Large intestine (tissue), 3 donors: ENCODE measurements around the gene RNF5. TPM values are rescaled to one million over a fixed set of nuclear protein-coding genes. Genes with fewer than 3 reads are reported as not detected.
A peak's percentile ranks its signal among the peaks of the same experiment; 100 is the strongest.
"Not testable (repeated sequence)": the region's sequence is repeated elsewhere in the genome, so short reads cannot be mapped to it uniquely, and the experiment has no call there.

Source experiments
- DNase-seq, 2 donors: peaks; one replicate each; pipeline versions ENCODE4 v3.0.0 to v3.0.0-alpha.2; 2013
- H3K27ac ChIP-seq: one replicate; pipeline ENCODE4 v1.5.1; 2013; ENCODE audit warnings: low read length
- H3K27me3 ChIP-seq: 2 replicates; pipeline ENCODE4 v1.6.1; 2013; ENCODE audit warnings: low read length; ENCODE audit not compliant: control insufficient read depth, insufficient read depth
- H3K36me3 ChIP-seq: 2 replicates; pipeline ENCODE4 v1.6.1; 2013; ENCODE audit warnings: low read length; ENCODE audit not compliant: control insufficient read depth, insufficient read depth
- H3K4me1 ChIP-seq: one replicate; pipeline ENCODE4 v1.6.1; 2013; ENCODE audit warnings: low read length; ENCODE audit not compliant: control insufficient read depth, insufficient read depth
- H3K4me3 ChIP-seq: one replicate; pipeline ENCODE4 v1.5.1; 2013; ENCODE audit warnings: low read length
- H3K9me3 ChIP-seq: one replicate; pipeline ENCODE4 v1.6.1; 2013; ENCODE audit warnings: mild to moderate bottlenecking, low read depth, low read length, moderate library complexity; ENCODE audit not compliant: control insufficient read depth
- WGBS: methylation state at CpG from one replicate; pipeline ENCODE4 v1.1.5; 2013; ENCODE audit warnings: low lambda C conversion rate; ENCODE audit not compliant: insufficient coverage; 5-methylcytosine and 5-hydroxymethylcytosine counted together
- polyA plus RNA-seq: library from polyadenylated mRNA; unstranded; fragments of 120-200 nt; gene quantifications from one replicate; pipeline ENCODE4 v1.2.1, GENCODE V29; 2013

RNF5 gene
- polyA plus RNA-seq, 1 donor: 85.7 TPM

DNA sequence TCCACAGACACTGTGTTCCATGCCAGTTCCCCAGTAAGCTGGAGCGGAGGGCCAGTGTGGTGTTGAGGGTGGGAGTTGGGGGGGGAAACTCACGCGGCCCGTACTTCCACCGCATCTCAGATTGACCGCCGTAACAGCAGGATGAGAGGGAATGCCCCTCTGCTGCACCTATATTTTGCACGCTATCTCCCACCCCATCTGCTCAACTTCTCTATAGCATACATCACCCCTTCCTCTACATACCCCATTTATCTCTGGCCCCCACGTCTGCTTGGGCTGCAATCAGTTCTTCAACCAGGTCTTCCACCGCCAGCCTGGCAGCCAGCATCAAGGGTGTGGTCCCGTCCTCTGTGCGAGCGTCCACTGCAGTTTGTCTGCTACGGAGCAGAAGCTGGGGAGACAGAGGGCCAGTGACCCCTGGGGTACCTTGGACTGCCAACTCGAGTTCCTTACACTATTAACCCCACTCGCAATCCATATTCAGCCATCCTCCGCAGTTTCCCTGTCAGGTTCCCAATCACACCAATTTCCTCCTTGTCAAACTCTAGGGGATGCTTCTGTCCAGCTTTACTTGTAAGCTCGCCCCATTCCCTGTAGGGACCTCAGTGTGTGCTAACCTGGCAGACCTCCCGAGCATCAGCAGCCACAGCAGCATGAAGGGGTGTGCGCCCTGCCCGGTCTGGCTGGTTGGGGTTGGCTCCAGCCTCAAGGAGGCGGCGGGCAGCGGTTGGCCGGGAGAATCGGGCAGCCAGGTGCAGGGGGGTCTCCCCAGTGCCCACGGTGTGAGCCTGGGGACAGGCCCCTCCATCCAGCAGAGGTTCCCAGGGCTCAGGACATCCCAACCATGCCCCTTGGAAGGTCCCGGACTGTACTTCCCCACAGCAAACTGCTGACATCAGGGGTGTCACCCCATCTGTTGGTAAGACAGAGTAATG is 18.7 kb downstream of the RNF5 start:
- H3K4me3 ChIP-seq: peak overlapping the region; percentile 99
- H3K36me3 ChIP-seq: no peaks in the 10 kb centered on the region
- peak in 1 of 2 donors; percentile 61 for DNase-seq
- H3K27me3 ChIP-seq: no peaks in the 10 kb centered on the region
- peaks cover 25% of the 10 kb centered on the region for H3K4me1 ChIP-seq
- no peaks in the 10 kb centered on the region for H3K9me3 ChIP-seq
- WGBS: no CpG with 5 or more reads among the region's 28 CpGs
- peak overlapping the region; percentile 100 for H3K27ac ChIP-seq

DNA sequence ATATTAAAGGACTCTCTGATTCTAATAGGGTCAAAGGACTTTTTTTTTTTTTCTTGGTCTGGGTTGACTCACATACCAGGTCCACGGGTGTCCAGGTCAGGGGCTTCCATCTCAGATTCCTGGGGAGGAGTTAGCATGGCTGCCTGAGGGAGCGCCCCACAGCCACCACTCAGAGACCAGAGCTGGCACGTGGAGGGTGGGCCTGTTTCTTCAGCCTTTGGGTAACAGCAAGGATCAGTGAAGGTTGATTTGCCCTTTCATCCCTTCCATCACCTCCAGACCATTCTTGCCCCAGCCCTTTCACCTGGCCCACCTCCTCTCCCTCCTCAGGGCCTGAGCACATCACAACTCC is 20.1 kb downstream of the RNF5 start:
- H3K9me3 ChIP-seq: no peaks in the 10 kb centered on the region
- no peak overlapping the region for H3K27ac ChIP-seq
- H3K27me3 ChIP-seq: no peaks in the 10 kb centered on the region
- no peak for DNase-seq
- no peak overlapping the region for H3K4me3 ChIP-seq
- no peaks in the 10 kb centered on the region for H3K36me3 ChIP-seq
- WGBS: no CpG with 5 or more reads among the region's 3 CpGs
- H3K4me1 ChIP-seq: peaks cover 15% of the 10 kb centered on the region

DNA sequence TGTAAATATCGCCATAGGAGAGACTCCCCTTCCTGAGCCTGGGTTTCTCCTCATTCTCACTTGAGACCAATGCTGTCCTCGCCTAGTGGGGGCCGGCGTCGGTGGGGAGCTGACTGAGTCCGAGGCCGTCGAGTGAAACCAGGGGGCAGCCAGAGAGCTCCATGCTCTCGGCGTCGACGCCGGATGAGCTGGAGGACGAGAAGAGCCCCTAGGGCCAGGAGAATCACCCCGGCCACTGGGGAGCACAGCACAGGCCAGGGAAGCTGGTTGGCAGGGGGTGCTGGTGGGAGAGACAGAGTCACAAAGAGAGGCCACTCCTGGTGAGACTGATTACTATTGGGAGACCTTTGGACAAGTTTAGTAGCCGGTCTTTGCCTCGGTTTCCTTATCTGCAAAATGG is 20.7 kb downstream of the RNF5 start:
- Histone ChIP-seq H3K4me1 (peaks cover 12% of the 10 kb centered on the region), H3K9me3 (no peaks in the 10 kb centered on the region), H3K27me3 (peaks cover 3% of the 10 kb centered on the region), H3K4me3 (no peak overlapping the region), H3K36me3 (no peaks in the 10 kb centered on the region), H3K27ac (no peak overlapping the region)
- no CpG with 5 or more reads among the region's 17 CpGs for WGBS
- DNase-seq: no peak

DNA sequence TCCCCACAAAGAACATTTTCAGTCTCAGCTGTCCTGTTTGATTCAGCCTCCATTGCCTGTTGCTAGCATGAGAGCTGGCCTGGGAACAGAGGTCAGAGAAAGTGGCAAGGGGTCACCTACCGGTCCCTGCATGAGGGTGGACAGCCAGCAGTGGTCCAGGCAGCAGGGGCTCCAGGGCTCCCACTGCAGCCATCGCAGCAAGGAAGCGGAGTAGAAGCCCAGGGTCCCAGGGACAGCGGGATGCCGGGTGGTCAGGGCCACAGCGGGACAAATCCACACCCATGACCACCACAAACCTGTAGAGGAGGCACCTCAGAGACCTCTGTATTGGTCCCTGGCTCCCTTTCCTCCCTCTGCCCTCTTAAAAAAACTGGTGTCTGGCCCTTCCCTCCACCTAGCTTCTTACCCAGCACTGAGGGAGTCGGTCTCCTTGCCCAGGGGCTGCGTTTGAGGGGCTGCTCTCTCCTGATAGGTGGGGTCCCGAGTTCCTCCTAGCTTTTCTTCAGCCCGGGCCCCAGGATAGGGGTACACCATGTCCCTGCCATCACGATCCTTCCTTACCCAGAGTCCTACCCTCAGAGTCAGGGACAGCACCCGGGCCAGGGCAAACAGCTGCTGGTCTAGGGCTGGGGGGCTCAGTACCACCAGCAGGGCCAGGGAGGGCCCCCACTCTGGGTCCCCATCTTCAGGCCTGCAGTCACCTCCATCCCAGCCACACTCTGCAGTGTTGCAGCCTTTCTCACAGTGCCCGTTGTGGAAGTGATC is 22.7 kb downstream of the RNF5 start:
- H3K4me3 ChIP-seq: no peak overlapping the region
- no peak for DNase-seq
- no CpG with 5 or more reads among the region's 13 CpGs for WGBS
- no peaks in the 10 kb centered on the region for H3K9me3 ChIP-seq
- no peak overlapping the region for H3K27ac ChIP-seq
- peaks cover 7% of the 10 kb centered on the region for H3K27me3 ChIP-seq
- H3K36me3 ChIP-seq: no peaks in the 10 kb centered on the region
- H3K4me1 ChIP-seq: peaks cover 5% of the 10 kb centered on the region

DNA sequence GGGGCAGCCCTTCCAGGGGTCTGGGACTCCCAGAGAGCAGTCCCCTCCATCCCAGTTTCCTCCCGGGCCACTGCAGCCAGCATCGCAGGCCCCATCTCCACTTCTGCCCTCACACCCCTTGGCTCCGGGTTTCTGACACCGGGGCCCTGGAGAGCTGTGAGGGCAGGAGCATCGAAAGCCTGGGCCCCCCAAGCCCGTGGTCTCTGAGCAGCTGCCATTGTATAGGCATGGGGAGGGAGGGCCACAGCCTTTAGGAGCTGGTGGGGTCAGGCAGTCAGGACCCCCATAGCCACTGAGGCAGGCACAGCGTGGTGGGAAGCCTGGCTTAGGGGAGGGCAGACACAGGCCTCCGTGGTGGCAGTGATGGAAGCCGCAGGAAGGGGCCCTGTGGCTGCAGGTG is 24.0 kb downstream of the RNF5 start:
- no peaks in the 10 kb centered on the region for H3K36me3 ChIP-seq
- no peaks in the 10 kb centered on the region for H3K9me3 ChIP-seq
- no peak for DNase-seq
- H3K27me3 ChIP-seq: peaks cover 7% of the 10 kb centered on the region
- no CpG with 5 or more reads among the region's 9 CpGs for WGBS
- H3K4me3 ChIP-seq: no peak overlapping the region
- H3K4me1 ChIP-seq: no peaks in the 10 kb centered on the region
- no peak overlapping the region for H3K27ac ChIP-seq

DNA sequence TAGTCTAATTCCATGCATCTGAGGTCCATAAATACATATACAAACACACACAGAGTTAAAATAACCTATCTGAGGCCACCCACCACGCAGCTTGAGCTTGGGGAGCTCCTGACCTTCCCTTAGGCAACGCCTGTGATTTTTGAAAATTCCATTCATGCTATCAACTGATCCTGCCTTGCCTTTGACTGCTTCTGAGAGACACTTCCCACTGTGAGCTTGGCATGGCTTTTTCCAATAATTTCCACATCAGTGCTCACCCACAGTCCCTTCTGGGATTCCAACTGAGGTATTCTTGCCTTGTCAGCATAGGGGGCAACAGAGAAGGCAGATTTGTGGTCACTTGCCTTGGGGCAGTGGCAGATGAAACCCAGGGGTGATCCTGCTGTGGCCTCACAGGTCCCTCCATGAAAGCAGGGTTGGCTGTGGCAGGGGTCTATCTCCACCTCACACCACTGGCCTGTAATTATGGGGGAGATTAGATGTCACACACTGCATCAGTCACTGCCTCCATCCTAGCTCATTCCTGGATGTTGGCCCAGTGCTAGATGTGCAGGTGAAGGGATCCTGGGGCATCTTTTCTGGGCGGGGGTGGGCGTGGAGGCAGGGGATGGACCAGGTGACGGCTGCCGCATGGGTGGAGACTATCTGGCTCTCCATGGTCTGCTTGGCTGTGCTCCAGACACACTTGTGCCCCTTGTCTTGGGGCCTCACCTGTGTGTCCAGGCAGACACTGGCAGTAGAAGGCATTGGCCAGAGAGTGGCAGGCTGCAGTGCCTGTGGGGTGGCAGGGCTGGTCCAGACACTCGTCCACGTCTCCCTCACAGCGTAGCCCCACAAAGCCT is 25.4 kb downstream of the RNF5 start:
- WGBS: no CpG with 5 or more reads among the region's 9 CpGs
- no peaks in the 10 kb centered on the region for H3K9me3 ChIP-seq
- H3K4me1 ChIP-seq: no peaks in the 10 kb centered on the region
- no peak overlapping the region for H3K27ac ChIP-seq
- H3K36me3 ChIP-seq: no peaks in the 10 kb centered on the region
- DNase-seq: no peak
- no peak overlapping the region for H3K4me3 ChIP-seq
- H3K27me3 ChIP-seq: peaks cover 7% of the 10 kb centered on the region

DNA sequence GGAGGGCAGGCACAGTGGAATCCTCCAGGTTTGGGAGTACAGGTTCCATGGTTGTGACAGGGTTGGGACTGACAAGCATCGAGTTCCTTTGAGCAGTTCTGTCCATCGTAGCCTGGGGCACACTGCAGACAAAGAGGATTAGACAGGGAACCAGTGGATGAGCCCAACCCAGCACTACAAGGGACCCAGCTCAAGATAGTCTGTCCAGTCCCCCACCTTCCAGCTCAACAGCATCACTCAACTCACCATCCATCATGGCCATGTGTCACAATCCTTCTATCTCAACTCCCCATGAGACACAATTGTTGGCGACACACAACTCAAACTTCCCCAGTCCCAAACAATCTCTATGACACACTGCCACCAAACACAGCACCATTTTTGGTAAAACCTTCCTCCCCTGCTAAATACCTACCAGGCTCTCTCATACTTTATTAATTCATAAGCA is 26.1 kb downstream of the RNF5 start:
- DNase-seq: no peak
- no peak overlapping the region for H3K4me3 ChIP-seq
- no peak overlapping the region for H3K27ac ChIP-seq
- H3K4me1 ChIP-seq: no peaks in the 10 kb centered on the region
- no peaks in the 10 kb centered on the region for H3K36me3 ChIP-seq
- H3K9me3 ChIP-seq: no peaks in the 10 kb centered on the region
- H3K27me3 ChIP-seq: peaks cover 7% of the 10 kb centered on the region
- 100% methylated on average over 1 of the region's 3 CpGs for WGBS

DNA sequence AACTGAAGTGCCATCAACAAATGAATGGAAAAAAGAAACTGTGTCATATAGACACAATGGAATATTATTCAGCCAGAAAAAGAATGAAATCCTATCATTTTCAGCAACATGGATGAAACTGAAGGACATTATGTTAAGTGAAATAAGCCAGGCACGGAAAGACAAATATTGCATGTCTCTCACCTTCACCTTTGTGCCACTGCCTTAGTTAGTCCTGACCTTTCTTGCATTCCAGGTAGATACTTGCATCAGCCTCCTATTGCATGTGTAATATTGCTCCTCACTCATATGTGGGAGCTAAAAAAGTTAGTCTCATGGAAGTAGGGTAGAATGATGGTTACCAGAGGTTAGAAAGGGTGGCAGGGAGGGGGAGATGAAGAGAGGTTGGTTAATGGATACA is 30.8 kb downstream of the RNF5 start:
- no peak for DNase-seq
- Histone ChIP-seq H3K36me3 (no peaks in the 10 kb centered on the region), H3K27ac (no peak overlapping the region), H3K27me3 (peaks cover 4% of the 10 kb centered on the region), H3K4me3 (no peak overlapping the region), H3K4me1 (no peaks in the 10 kb centered on the region), H3K9me3 (no peaks in the 10 kb centered on the region)
- WGBS: no CpG with 5 or more reads among the region's 1 CpG

DNA sequence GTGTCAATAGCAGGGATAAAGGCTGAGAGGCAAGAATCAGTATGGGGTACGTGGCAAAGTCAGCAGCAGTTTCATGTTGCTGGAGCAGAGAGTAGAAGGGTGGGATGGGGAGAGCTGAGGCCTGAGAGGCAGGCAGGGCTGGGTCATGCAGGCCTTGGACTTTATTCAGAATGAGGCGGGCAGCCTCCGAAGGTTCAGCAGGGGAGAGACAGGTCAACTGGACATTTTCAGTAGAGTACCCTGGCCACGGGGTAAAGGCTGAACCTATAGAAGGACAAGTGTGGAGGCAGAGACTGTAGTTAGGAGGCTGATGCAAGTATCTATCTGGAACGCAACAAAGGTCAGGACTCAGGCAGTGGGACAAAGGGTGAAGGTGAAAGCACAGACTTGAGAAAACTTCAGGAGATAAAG is 32.0 kb downstream of the RNF5 start:
- 50% methylated on average over 1 of the region's 5 CpGs for WGBS
- Histone ChIP-seq H3K4me1 (no peaks in the 10 kb centered on the region), H3K36me3 (no peaks in the 10 kb centered on the region), H3K27me3 (no peaks in the 10 kb centered on the region), H3K4me3 (no peak overlapping the region), H3K9me3 (no peaks in the 10 kb centered on the region), H3K27ac (no peak overlapping the region)
- no peak for DNase-seq

DNA sequence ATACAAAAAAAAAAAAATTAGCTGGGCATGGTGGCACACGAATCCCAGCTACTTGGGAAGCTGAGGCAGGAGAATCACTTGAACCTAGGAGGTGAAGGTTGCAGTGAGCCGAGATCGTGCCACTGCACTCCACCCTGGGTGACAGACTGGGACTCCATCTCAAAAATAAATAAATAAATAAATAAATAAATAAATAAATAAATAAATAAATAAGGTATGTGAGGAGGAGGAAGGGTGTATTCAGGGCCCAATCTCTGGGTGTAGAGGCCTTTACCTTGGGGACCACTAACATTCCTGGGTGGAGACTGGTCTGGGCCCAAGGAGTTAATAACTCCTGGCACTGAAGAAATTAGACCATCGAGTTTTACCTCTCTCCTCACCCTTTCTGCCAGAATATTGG is 33.2 kb downstream of the RNF5 start:
- not testable (repeated sequence) for DNase-seq, H3K27me3 ChIP-seq, H3K9me3 ChIP-seq, H3K4me3 ChIP-seq, H3K4me1 ChIP-seq, H3K36me3 ChIP-seq, H3K27ac ChIP-seq
- WGBS: no CpG with 5 or more reads among the region's 4 CpGs
